Smooth muscle cell of the umbilical artery (primary cell): Measurements from ENCODE around the gene BCAM. TPM values are rescaled to one million over a fixed set of nuclear protein-coding genes. Genes with fewer than 3 reads are reported as not detected.

Source experiments
- total RNA-seq: library from RNA; depleted of rRNA; stranded (reverse); fragments of >200 nt; gene quantifications from 2 replicates; pipeline ENCODE4 v1.2.3, GENCODE V29; 2014

The BCAM gene, protein sequence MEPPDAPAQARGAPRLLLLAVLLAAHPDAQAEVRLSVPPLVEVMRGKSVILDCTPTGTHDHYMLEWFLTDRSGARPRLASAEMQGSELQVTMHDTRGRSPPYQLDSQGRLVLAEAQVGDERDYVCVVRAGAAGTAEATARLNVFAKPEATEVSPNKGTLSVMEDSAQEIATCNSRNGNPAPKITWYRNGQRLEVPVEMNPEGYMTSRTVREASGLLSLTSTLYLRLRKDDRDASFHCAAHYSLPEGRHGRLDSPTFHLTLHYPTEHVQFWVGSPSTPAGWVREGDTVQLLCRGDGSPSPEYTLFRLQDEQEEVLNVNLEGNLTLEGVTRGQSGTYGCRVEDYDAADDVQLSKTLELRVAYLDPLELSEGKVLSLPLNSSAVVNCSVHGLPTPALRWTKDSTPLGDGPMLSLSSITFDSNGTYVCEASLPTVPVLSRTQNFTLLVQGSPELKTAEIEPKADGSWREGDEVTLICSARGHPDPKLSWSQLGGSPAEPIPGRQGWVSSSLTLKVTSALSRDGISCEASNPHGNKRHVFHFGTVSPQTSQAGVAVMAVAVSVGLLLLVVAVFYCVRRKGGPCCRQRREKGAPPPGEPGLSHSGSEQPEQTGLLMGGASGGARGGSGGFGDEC
- 9.3 and 20.2 TPM in 2 replicates for total RNA-seq

DNA sequence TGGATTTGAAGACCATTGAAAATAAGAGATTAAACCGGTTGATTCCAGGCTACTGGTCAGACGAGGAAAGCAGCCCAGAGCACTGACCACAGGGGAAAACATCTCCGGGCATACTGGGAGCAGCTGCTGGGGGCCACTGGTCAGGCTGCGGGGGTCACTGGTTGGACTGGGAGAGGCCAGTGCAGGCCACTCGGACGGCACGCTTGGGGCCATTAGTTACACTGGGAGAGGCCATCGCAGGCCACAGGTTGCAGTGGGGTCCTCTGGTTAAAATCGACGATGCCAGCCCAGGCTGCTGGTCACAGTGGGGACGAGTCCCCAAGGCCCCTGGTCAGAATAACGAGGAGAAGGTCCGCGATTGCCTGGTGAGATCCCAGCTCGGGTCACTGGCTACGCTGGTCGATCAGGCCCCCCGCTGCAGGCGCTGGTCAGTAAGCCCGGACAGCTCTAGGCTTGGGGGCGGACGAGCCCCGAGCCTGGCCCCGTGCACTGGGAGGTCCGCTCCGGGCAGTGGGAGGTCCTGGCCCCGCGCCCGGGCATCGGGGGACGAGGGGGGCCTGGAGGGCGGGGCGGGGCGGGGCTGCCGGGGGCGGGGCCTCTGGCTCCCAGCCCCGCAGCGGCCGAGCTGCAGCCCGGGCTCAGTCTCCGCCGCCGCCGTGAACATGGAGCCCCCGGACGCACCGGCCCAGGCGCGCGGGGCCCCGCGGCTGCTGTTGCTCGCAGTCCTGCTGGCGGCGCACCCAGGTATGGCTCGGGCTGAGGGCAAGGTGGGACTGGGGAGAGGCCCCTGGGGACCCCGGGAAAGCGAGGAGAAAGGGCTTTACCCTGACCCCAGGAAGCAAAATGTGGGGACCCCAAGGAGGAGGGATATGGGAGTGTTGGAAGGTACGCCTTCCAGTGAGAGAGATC lies at the start of gene BCAM:
BCAM (plus strand) TSS at position 641 of the 909 bp plus-strand sequence; CDS start at position 663, 22 bp downstream.

DNA sequence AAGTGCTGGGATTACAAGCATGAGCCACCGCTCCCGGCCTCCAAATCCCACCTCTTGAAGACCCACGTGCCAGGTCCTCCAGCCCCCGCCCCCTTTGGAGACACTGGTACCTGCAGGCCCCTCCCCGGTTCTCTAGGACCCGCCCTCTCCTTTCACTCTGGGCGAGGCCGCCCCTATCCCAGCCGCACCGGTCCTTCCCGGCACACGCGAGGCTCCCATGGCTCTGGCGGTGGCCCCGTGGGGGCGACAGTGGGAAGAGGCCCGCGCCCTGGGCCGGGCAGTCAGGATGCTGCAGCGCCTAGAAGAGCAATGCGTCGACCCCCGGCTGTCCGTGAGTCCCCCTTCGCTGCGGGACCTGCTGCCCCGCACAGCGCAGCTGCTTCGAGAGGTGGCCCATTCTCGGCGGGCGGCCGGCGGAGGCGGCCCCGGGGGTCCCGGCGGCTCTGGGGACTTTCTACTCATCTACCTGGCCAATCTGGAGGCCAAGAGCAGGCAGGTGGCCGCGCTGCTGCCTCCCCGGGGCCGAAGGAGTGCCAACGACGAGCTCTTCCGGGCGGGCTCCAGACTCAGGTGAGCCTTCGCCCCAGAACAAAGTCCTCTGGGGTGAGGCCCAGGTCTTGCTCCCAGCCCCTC lies 31.1 kb upstream of the BCAM start, which contains the start of gene CBLC:
CBLC (plus strand) TSS at position 176 of the 633 bp plus-strand sequence; CDS start at position 218, 42 bp downstream.

DNA sequence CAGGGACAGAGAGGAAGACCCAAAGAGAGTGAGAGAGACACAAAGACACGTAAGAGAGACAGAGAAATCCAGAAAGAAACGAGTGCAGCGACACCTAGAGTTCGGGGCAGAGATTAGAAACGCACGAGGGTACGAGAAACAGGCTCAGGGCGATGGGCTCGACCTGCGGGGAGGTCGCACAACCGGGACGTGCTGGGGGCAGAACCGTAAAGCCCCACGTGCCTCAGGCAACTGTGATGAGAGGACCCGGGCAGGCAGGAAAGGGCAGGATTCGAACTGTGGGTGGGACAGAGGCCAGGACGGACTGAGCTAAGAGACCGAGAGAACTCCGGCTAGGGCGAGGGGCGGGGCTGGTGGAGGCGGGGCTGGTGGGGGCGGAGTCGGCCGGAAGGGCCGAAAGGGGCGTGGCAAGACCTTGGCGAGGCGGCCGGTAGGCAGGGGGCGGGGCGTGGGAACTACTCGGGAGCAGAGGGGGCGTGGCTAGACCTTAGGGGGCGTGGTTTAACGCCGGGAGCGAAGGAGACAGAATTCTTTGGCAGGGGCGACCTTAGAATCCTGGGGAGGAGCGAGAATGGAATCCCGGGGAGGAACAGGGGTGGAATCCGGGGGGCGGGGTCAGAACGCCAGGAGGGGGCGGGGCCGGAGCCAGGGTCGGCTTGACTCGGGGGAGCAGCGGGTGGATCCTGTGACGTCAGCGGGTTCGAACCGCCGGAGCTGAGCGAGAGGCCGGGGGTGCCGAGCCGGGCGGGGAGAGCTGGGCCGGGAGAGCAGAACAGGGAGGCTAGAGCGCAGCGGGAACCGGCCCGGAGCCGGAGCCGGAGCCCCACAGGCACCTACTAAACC lies 36.9 kb downstream of the BCAM start, which contains the start of gene NECTIN2:
NECTIN2 (plus strand) TSS at position 686 of the 843 bp plus-strand sequence. CDS start 229 bp downstream, outside the sequence.

Other genes starting within 250 kb of the BCAM start
- not detected in 2 replicates for gene IGSF23, start 195.5 kb upstream of the BCAM start, total RNA-seq
- gene PVR, start 165.2 kb upstream of the BCAM start, total RNA-seq: 137 and 147 TPM in 2 replicates
- gene CEACAM19, start 137.6 kb upstream of the BCAM start, total RNA-seq: 0.30 and 1.9 TPM in 2 replicates
- not detected in 2 replicates for gene CEACAM16, start 110.0 kb upstream of the BCAM start, total RNA-seq
- 9.2 and 9.6 TPM in 2 replicates for gene BCL3, start 60.4 kb upstream of the BCAM start, total RNA-seq
- not detected in 2 replicates for gene CBLC, start 31.2 kb upstream of the BCAM start, total RNA-seq
- gene NECTIN2, start 37.2 kb downstream of the BCAM start, total RNA-seq: 95.6 and 115 TPM in 2 replicates
- gene TOMM40, start 82.2 kb downstream of the BCAM start, total RNA-seq: 43.4 and 64.6 TPM in 2 replicates
- 2.3 and 8.9 TPM in 2 replicates for gene APOE, start 96.7 kb downstream of the BCAM start, total RNA-seq
- gene APOC1, start 105.5 kb downstream of the BCAM start, total RNA-seq: 0.59 TPM in 1 of 2 replicates, not detected in the other
- gene APOC4, start 133.1 kb downstream of the BCAM start, total RNA-seq: not detected in 2 replicates
- not detected in 2 replicates for gene APOC2, start 136.9 kb downstream of the BCAM start, total RNA-seq
- gene CLPTM1, start 146.3 kb downstream of the BCAM start, total RNA-seq: 51.7 and 56.2 TPM in 2 replicates
- 11.0 and 19.2 TPM in 2 replicates for gene RELB, start 192.4 kb downstream of the BCAM start, total RNA-seq
- gene CLASRP, start 229.9 kb downstream of the BCAM start, total RNA-seq: 16.9 and 19.1 TPM in 2 replicates